HepG2 (cell line): Measurements from ENCODE around the gene RPS6KL1. TPM values are rescaled to one million over a fixed set of nuclear protein-coding genes. Genes with fewer than 3 reads are reported as not detected.

Source experiments
- ATF5 ChIP-seq: sonication (generic); formaldehyde crosslinking; IDR thresholded peaks from 2 replicates; pipeline ENCODE4 v1.4.0; 2020; ENCODE audit warnings: mild to moderate bottlenecking, low read depth, missing genetic modification reagents
- IKZF5 ChIP-seq: IDR thresholded peaks from 2 replicates; pipeline ENCODE4 v1.6.1; 2018; ENCODE audit warnings: missing genetic modification reagents, mild to moderate bottlenecking, missing compliant biosample characterization
- KLF11 ChIP-seq: IDR thresholded peaks from 2 replicates; pipeline ENCODE4 v1.6.1; 2016; ENCODE audit warnings: missing compliant biosample characterization
- MLLT10 ChIP-seq: sonication (generic); formaldehyde crosslinking; IDR thresholded peaks from 2 replicates; pipeline ENCODE4 v1.4.0; 2020; ENCODE audit warnings: missing genetic modification reagents
- NCOA1 ChIP-seq: sonication (generic); formaldehyde crosslinking; IDR thresholded peaks from 2 replicates; pipeline ENCODE4 v1.9.0; 2021; ENCODE audit warnings: missing genetic modification reagents
- NFE2L1 ChIP-seq: sonication (generic); formaldehyde crosslinking; IDR thresholded peaks from 2 replicates; pipeline ENCODE4 v1.4.0; 2020; ENCODE audit warnings: missing genetic modification reagents, mild to moderate bottlenecking, borderline replicate concordance
- RNF219 ChIP-seq: sonication (generic); formaldehyde crosslinking; IDR thresholded peaks from 2 replicates; pipeline ENCODE4 v1.5.0; 2020; ENCODE audit warnings: mild to moderate bottlenecking, missing genetic modification reagents
- ZKSCAN5 ChIP-seq: sonication (generic); formaldehyde crosslinking; IDR thresholded peaks from 2 replicates; pipeline ENCODE4 v1.5.1; 2020; ENCODE audit warnings: mild to moderate bottlenecking, missing genetic modification reagents
- ZNF407 ChIP-seq: sonication (generic); formaldehyde crosslinking; IDR thresholded peaks from one replicate; pipeline ENCODE4 v1.5.1; 2020; ENCODE audit warnings: mild to moderate bottlenecking, missing genetic modification reagents; ENCODE audit errors: not compliant biosample characterization
- ZNF678 ChIP-seq: sonication (generic); formaldehyde crosslinking; IDR thresholded peaks from 2 replicates; pipeline ENCODE4 v1.4.0; 2020; ENCODE audit warnings: mild to moderate bottlenecking, missing genetic modification reagents
- ZNF816 ChIP-seq: sonication (generic); formaldehyde crosslinking; IDR thresholded peaks from 2 replicates; pipeline ENCODE4 v1.8.0; 2022; ENCODE audit warnings: missing genetic modification reagents, mild to moderate bottlenecking, borderline replicate concordance
- polyA plus RNA-seq, 8 experiments: library from polyadenylated mRNA; depleted of rRNA in 3 of 8; stranded (reverse) in 7 of 8; unstranded in 1 of 8; fragments of >200 nt; fragmentation: Illumina TruSeq in 4 of 8; extraction: Trizol in 4 of 8; gene quantifications; 2 replicates each; pipeline versions ENCODE4 v1.2.1 to v1.2.3, GENCODE V29; 2011 to 2016; ENCODE audit warnings: low read depth in 4 of 8, missing spikeins in 1 of 8, mixed read lengths in 1 of 8; ENCODE audit not compliant: insufficient read depth in 1 of 8
- total RNA-seq, 5 experiments: library from RNA; depleted of rRNA; stranded (reverse); fragments of >200 nt; fragmentation: Illumina TruSeq; extraction: Trizol; gene quantifications; 2 replicates each; pipeline ENCODE4 v1.2.3, GENCODE V29; 2016; ENCODE audit warnings: low read depth in 1 of 5
- TF ChIP-seq, protein P1 (sequence below): sonication (generic); formaldehyde crosslinking; IDR thresholded peaks from 2 replicates; pipeline ENCODE4 v1.4.0; 2020; ENCODE audit warnings: missing genetic modification reagents
- TF ChIP-seq, protein P2 (sequence below): sonication (generic); formaldehyde crosslinking; IDR thresholded peaks from 2 replicates; pipeline ENCODE4 v1.5.0; 2020; ENCODE audit warnings: missing genetic modification reagents

RPS6KL1 gene
- total and polyA plus RNA-seq, 2 of the 13 experiments (the other 11 are each of a cell fraction or from before 2014, with no cell fraction given), result 6.5 to 11.5 TPM

DNA sequence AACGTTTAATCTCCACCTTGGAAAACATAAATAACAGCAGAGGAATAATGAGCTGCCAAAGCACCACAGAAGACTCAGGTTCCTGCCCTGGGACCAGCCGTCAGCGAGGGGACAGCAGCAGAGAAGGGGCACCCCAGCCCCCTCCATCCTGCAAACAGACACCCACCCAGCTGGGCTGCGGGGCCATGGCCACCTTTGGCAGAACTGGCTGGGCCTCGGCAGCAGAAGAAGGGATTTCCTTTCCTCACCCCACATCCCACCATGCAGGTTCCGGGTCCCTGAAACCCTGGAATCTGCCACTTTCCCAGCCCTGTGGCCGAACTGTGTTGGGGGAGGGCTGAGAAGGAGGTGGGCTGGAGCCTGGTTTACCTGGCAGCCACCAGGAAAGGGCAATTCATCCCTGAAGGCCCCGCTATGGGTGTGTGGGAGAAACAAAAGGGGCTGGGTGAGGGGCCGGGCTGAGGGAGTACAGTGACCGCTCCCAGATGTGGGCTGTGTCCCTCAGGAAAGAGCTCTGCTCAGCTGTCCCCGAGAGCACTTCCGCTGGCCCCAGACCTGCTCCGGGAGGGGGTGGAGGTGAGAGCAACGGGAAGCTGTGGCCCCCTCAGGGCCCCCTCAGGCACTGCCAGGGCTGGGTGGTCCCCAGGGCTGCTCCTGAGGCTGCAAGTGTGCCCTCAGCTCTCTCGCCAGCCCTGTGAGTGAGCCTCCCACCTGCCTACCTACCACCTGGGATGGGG is 28.6 kb upstream of the RPS6KL1 start (continued):
- TF ChIP-seq ZNF407 (CRISPR knock-in tag) (no peak), MLLT10 (CRISPR knock-in tag) (no peak), NFE2L1 (CRISPR knock-in tag) (no peak), ZNF816 (CRISPR knock-in tag) (no peak), NCOA1 (no peak), IKZF5 (CRISPR knock-in tag) (no peak), RNF219 (CRISPR knock-in tag) (no peak), KLF11 (CRISPR knock-in tag) (no peak), ATF5 (CRISPR knock-in tag) (no peak), ZNF678 (CRISPR knock-in tag) (no peak), ZKSCAN5 (CRISPR knock-in tag) (no peak)
- TF ChIP-seq, protein P1, sequence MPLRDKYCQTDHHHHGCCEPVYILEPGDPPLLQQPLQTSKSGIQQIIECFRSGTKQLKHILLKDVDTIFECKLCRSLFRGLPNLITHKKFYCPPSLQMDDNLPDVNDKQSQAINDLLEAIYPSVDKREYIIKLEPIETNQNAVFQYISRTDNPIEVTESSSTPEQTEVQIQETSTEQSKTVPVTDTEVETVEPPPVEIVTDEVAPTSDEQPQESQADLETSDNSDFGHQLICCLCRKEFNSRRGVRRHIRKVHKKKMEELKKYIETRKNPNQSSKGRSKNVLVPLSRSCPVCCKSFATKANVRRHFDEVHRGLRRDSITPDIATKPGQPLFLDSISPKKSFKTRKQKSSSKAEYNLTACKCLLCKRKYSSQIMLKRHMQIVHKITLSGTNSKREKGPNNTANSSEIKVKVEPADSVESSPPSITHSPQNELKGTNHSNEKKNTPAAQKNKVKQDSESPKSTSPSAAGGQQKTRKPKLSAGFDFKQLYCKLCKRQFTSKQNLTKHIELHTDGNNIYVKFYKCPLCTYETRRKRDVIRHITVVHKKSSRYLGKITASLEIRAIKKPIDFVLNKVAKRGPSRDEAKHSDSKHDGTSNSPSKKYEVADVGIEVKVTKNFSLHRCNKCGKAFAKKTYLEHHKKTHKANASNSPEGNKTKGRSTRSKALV (CRISPR knock-in tag), result no peak
- TF ChIP-seq, protein P2, sequence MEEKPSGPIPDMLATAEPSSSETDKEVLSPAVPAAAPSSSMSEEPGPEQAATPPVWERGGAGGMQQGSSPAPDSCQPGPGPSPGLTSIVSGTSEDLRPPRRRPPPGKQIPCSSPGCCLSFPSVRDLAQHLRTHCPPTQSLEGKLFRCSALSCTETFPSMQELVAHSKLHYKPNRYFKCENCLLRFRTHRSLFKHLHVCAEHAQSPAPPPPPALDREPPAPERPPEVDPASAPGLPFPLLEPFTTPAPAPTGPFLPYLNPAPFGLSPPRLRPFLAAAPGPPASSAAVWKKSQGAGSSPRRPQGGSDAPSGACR (CRISPR knock-in tag), result no peak
